HCT116 (cell line): ENCODE results near the gene PPP6R3. TPM values are rescaled to one million over a fixed set of nuclear protein-coding genes. Genes with fewer than 3 reads are reported as not detected.

ENCODE experiments used
- ATAC-seq: fragments of 200-7000 bp; cut with Tn5 transposase; 2 replicates; pipeline ENCODE4 v1.9.1; 2020; ENCODE audit warnings: mild to moderate bottlenecking, moderate library complexity
- BruUV-seq: library from RNA; stranded (reverse); fragments of 400-500 nt; replicated peaks from 2 replicates; lab custom pipeline; 2021; lab: Mats Ljungman, UMichigan
- CTCF ChIA-PET: fragments of 300-600 bp; sonication (Branson Sonifier 250); formaldehyde crosslinking; loops from one replicate; lab custom pipeline; 2021; ENCODE audit warnings: antibody characterized with exemption; lab: Charles Lee
- POLR2A ChIA-PET: fragments of 300-600, 350-600 bp; sonication (Branson Sonifier 250); formaldehyde crosslinking; loops from one replicate; lab custom pipeline; 2021; ENCODE audit warnings: antibody characterized with exemption; lab: Charles Lee
- RAD21 ChIA-PET, 2 experiments: fragments of 300-600 bp; sonication (Branson Sonifier 250); formaldehyde crosslinking; loops; one replicate each; lab custom pipeline; 2023; ENCODE audit warnings: low total read pairs in 2 of 2; ENCODE audit not compliant: uncharacterized antibody in 2 of 2, unreplicated experiment in 2 of 2, low non-redundant PET in 1 of 2; lab: Charles Lee
- DNase-seq: peaks from one replicate; pipeline ENCODE4 v3.0.0-alpha.2; 2010; ENCODE audit warnings: low read depth, low spot score
- H2AFZ ChIP-seq: fragments of 200-600 bp; shearing (Covaris generic), sonication (generic); 2 replicates; pipeline ENCODE4 v1.6.1; 2017; ENCODE audit warnings: low read depth, mixed run types, mixed read lengths, antibody characterized with exemption, low read length; ENCODE audit not compliant: poor library complexity, severe bottlenecking
- H3K27ac ChIP-seq: 2 replicates; pipeline ENCODE4 v1.5.1; 2012; ENCODE audit warnings: low read depth, low read length
- H3K27me3 ChIP-seq: fragments of 200-600 bp; sonication (generic); 2 replicates; pipeline ENCODE4 v1.6.1; 2016; ENCODE audit warnings: mixed run types, low read length, mixed read lengths; ENCODE audit not compliant: insufficient read depth
- H3K36me3 ChIP-seq, 2 experiments: fragments of 200-500 bp in 1 of 2; fragments of 200-600 bp in 1 of 2; sonication (Bioruptor generic) in 1 of 2; sonication (generic) in 1 of 2; 2 replicates each; pipeline versions ENCODE4 v1.5.1 to v1.6.1; 2014 to 2016; ENCODE audit warnings: low read length in 2 of 2, inconsistent platforms in 1 of 2, mixed read lengths in 1 of 2, mixed run types in 1 of 2; ENCODE audit not compliant: insufficient read depth in 2 of 2, control insufficient read depth in 1 of 2
- H3K4me1 ChIP-seq, 2 experiments: fragments of 200-600 bp in 1 of 2; sonication (generic) in 1 of 2; 2 replicates each; pipeline versions ENCODE4 v1.5.1 to v1.6.1; 2012 to 2017; ENCODE audit warnings: low read length in 2 of 2, inconsistent platforms in 1 of 2, mild to moderate bottlenecking in 1 of 2, mixed read lengths in 1 of 2, mixed run types in 1 of 2, moderate library complexity in 1 of 2; ENCODE audit not compliant: insufficient read depth in 2 of 2, control insufficient read depth in 1 of 2
- H3K4me2 ChIP-seq: fragments of 200-600 bp; sonication (generic); 2 replicates; pipeline ENCODE4 v1.6.1; 2017; ENCODE audit warnings: mixed run types, low read length, mixed read lengths
- H3K4me3 ChIP-seq, 2 experiments: fragments of 200-600 bp in 1 of 2; sonication (generic) in 1 of 2; replicated peaks in 1 of 2; 2 replicates each; pipeline ENCODE4 v1.5.1; 2011 to 2016; ENCODE audit warnings: low read length in 2 of 2, control low read depth in 1 of 2, low read depth in 1 of 2, mild to moderate bottlenecking in 1 of 2, mixed read lengths in 1 of 2, mixed run types in 1 of 2
- H3K79me2 ChIP-seq: fragments of 200-600 bp; sonication (generic); 2 replicates; pipeline ENCODE4 v1.6.1; 2017; ENCODE audit warnings: mild to moderate bottlenecking, mixed run types, low read length, moderate library complexity, mixed read lengths; ENCODE audit not compliant: insufficient read depth
- H3K9ac ChIP-seq: fragments of 200-600 bp; sonication (generic); 2 replicates; pipeline ENCODE4 v1.6.1; 2016; ENCODE audit warnings: low read length, mixed read lengths
- H3K9me2 ChIP-seq: fragments of 200-600 bp; sonication (generic), shearing (Covaris generic); 2 replicates; pipeline ENCODE4 v1.6.1; 2017; ENCODE audit warnings: mixed run types, mild to moderate bottlenecking, moderate library complexity; ENCODE audit not compliant: insufficient read depth
- H3K9me3 ChIP-seq, 2 experiments: fragments of 200-500 bp in 1 of 2; fragments of 200-600 bp in 1 of 2; sonication (Bioruptor generic) in 1 of 2; sonication (generic) in 1 of 2; 2 replicates each; pipeline ENCODE4 v1.6.1; 2014 to 2017; ENCODE audit warnings: low read length in 2 of 2, mixed read lengths in 2 of 2, inconsistent platforms in 1 of 2, low read depth in 1 of 2, mild to moderate bottlenecking in 1 of 2, mixed run types in 1 of 2, moderate library complexity in 1 of 2; ENCODE audit not compliant: control insufficient read depth in 1 of 2, insufficient read depth in 1 of 2
- H4K20me1 ChIP-seq: fragments of 200-600 bp; sonication (generic), shearing (Covaris generic); 2 replicates; pipeline ENCODE4 v1.6.1; 2017; ENCODE audit warnings: mixed run types, mild to moderate bottlenecking, moderate library complexity; ENCODE audit not compliant: insufficient read depth
- CEBPB ChIP-seq: IDR thresholded peaks from 2 replicates; pipeline ENCODE4 v1.6.1; 2012; ENCODE audit warnings: low read depth
- EZH2phosphoT487 ChIP-seq: fragments of 200-600 bp; IDR thresholded peaks from 2 replicates; pipeline ENCODE4 v1.6.1; 2018; ENCODE audit warnings: antibody characterized with exemption, borderline replicate concordance
- POLR2A ChIP-seq: IDR thresholded peaks from 2 replicates; pipeline ENCODE4 v1.7.0; 2011; ENCODE audit warnings: borderline replicate concordance; ENCODE audit not compliant: insufficient read depth, insufficient read length; ENCODE audit errors: extremely low read depth
- SIN3A ChIP-seq: IDR thresholded peaks from 2 replicates; pipeline ENCODE4 v1.6.1; 2012; ENCODE audit warnings: low read depth
- SRF ChIP-seq: IDR thresholded peaks from 2 replicates; pipeline ENCODE4 v1.6.1; 2012; ENCODE audit warnings: low read depth
- TCF7L2 ChIP-seq: IDR thresholded peaks from 2 replicates; pipeline ENCODE4 v1.7.0; 2011; ENCODE audit warnings: borderline replicate concordance, inconsistent platforms; ENCODE audit not compliant: insufficient read depth, insufficient read length; ENCODE audit errors: extremely low read depth
- intact Hi-C: fragments of 100-400 bp; cut with micrococcal nuclease; formaldehyde crosslinking; loops from 2 replicates; pipeline ENCODE4 v1.10.0; 2022
- total RNA-seq: library from RNA; stranded (reverse); gene quantifications from one replicate; pipeline ENCODE4 v1.2.1, GENCODE V29; 2021; ENCODE audit not compliant: unreplicated experiment
- TF ChIP-seq, protein P1 (sequence below): IDR thresholded peaks from 2 replicates; pipeline ENCODE4 v1.6.1; 2012
- TF ChIP-seq, protein P2 (sequence below), 3 experiments: fragments of 200-600 bp in 1 of 3; sonication (generic) in 1 of 3; IDR thresholded peaks in 2 of 3; conservative IDR thresholded peaks in 1 of 3; 2 replicates each; pipeline ENCODE4 v1.5.1; 2012 to 2017; ENCODE audit warnings: low read depth in 2 of 3, low read length in 2 of 3, antibody characterized with exemption in 1 of 3, borderline replicate concordance in 1 of 3, control low read depth in 1 of 3, mild to moderate bottlenecking in 1 of 3, mixed read lengths in 1 of 3, mixed run types in 1 of 3, moderate library complexity in 1 of 3; ENCODE audit not compliant: insufficient read depth in 1 of 3
- TF ChIP-seq, protein P3 (sequence below): IDR thresholded peaks from 2 replicates; pipeline ENCODE4 v1.6.1; 2012; ENCODE audit warnings: low read depth
- TF ChIP-seq, protein P4 (sequence below): IDR thresholded peaks from 2 replicates; pipeline ENCODE4 v1.6.1; 2011; ENCODE audit warnings: mild to moderate bottlenecking, low read length, moderate library complexity; ENCODE audit not compliant: insufficient replicate concordance; ENCODE audit errors: extremely low read depth

The PPP6R3 gene
- total RNA-seq, 1 experiment from 2014 or later = 113 TPM

DNA sequence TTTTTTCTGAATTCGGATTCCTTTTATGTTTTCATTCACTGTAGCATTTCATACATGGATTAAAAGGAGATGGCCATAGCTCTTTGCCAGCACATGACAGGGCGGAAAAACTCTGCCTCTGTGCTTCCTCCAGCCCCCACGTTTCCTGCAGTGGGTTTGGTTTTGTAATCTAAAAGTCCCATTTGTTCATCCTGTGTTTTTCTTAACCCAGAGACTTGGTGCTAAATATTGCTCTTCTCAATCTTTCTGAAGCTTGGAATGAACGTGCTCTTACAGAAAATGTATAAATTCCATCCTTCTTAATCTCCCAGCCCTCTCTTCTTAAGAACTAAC lies 89.9 kb downstream of the PPP6R3 start:
- peaks cover 7 to 38% of the 10 kb centered on the region in 2 experiments; a peak in 3 of 4 replicates for H3K36me3 ChIP-seq
- no peak for ATAC-seq
- H3K4me1 ChIP-seq = peaks cover 6 to 13% of the 10 kb centered on the region in 2 experiments
- no peak for TF ChIP-seq POLR2A
- TF ChIP-seq, protein P1, sequence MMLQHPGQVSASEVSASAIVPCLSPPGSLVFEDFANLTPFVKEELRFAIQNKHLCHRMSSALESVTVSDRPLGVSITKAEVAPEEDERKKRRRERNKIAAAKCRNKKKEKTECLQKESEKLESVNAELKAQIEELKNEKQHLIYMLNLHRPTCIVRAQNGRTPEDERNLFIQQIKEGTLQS = no peak
- no peak for TF ChIP-seq SIN3A
- TF ChIP-seq, protein P2, sequence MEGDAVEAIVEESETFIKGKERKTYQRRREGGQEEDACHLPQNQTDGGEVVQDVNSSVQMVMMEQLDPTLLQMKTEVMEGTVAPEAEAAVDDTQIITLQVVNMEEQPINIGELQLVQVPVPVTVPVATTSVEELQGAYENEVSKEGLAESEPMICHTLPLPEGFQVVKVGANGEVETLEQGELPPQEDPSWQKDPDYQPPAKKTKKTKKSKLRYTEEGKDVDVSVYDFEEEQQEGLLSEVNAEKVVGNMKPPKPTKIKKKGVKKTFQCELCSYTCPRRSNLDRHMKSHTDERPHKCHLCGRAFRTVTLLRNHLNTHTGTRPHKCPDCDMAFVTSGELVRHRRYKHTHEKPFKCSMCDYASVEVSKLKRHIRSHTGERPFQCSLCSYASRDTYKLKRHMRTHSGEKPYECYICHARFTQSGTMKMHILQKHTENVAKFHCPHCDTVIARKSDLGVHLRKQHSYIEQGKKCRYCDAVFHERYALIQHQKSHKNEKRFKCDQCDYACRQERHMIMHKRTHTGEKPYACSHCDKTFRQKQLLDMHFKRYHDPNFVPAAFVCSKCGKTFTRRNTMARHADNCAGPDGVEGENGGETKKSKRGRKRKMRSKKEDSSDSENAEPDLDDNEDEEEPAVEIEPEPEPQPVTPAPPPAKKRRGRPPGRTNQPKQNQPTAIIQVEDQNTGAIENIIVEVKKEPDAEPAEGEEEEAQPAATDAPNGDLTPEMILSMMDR (IDR thresholded peaks at IDR 0.05 in 2 of 3, conservative IDR thresholded peaks at IDR 0.05 in 1 of 3; ENCODE audit: borderline replicate concordance in 1 of 3, insufficient read depth in 1 of 3, low read depth in 2 of 3, low read length in 2 of 3) = no peak
- TF ChIP-seq TCF7L2 = no peak
- no peak for TF ChIP-seq CEBPB
- TF ChIP-seq, protein P3, sequence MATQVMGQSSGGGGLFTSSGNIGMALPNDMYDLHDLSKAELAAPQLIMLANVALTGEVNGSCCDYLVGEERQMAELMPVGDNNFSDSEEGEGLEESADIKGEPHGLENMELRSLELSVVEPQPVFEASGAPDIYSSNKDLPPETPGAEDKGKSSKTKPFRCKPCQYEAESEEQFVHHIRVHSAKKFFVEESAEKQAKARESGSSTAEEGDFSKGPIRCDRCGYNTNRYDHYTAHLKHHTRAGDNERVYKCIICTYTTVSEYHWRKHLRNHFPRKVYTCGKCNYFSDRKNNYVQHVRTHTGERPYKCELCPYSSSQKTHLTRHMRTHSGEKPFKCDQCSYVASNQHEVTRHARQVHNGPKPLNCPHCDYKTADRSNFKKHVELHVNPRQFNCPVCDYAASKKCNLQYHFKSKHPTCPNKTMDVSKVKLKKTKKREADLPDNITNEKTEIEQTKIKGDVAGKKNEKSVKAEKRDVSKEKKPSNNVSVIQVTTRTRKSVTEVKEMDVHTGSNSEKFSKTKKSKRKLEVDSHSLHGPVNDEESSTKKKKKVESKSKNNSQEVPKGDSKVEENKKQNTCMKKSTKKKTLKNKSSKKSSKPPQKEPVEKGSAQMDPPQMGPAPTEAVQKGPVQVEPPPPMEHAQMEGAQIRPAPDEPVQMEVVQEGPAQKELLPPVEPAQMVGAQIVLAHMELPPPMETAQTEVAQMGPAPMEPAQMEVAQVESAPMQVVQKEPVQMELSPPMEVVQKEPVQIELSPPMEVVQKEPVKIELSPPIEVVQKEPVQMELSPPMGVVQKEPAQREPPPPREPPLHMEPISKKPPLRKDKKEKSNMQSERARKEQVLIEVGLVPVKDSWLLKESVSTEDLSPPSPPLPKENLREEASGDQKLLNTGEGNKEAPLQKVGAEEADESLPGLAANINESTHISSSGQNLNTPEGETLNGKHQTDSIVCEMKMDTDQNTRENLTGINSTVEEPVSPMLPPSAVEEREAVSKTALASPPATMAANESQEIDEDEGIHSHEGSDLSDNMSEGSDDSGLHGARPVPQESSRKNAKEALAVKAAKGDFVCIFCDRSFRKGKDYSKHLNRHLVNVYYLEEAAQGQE = no peak
- TF ChIP-seq, protein P4, sequence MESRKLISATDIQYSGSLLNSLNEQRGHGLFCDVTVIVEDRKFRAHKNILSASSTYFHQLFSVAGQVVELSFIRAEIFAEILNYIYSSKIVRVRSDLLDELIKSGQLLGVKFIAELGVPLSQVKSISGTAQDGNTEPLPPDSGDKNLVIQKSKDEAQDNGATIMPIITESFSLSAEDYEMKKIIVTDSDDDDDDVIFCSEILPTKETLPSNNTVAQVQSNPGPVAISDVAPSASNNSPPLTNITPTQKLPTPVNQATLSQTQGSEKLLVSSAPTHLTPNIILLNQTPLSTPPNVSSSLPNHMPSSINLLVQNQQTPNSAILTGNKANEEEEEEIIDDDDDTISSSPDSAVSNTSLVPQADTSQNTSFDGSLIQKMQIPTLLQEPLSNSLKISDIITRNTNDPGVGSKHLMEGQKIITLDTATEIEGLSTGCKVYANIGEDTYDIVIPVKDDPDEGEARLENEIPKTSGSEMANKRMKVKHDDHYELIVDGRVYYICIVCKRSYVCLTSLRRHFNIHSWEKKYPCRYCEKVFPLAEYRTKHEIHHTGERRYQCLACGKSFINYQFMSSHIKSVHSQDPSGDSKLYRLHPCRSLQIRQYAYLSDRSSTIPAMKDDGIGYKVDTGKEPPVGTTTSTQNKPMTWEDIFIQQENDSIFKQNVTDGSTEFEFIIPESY = no peak
- TF ChIP-seq EZH2phosphoT487 = no peak
- TF ChIP-seq SRF = no peak
- CTCF ChIA-PET = no interaction called here
- no peak overlapping the region for H3K9ac ChIP-seq
- H3K4me2 ChIP-seq = no peak overlapping the region
- DNase-seq = no peak
- intact Hi-C loops = no loop called here
- H3K9me2 ChIP-seq = no peaks in the 10 kb centered on the region
- H3K79me2 ChIP-seq = peaks cover 94% of the 10 kb centered on the region
- POLR2A ChIA-PET = no interaction called here
- no peaks in the 10 kb centered on the region for H3K27me3 ChIP-seq
- H3K27ac ChIP-seq = no peak overlapping the region
- RAD21 ChIA-PET = no interaction called here
- BruUV-seq = no TSS peak
- peaks cover 15% of the 10 kb centered on the region; the same call in 1 of the 2 replicates for H4K20me1 ChIP-seq
- H3K9me3 ChIP-seq = no peaks in the 10 kb centered on the region
- H2AFZ ChIP-seq = no peak overlapping the region
- no peak overlapping the region for H3K4me3 ChIP-seq
